DMS79 treated with DMSO at 0.1 percent for 48 hours (cell line): ENCODE data around the gene C20orf141.

Experiments used
- DNase-seq: peaks from one replicate; lab custom pipeline; 2025; lab: John Stamatoyannopoulos, UW

The C20orf141 gene

GRCh38 chr20:2849529-2849928 lies 34.7 kb downstream of the C20orf141 start:
- no peak for DNase-seq

- DNase-seq = no peak
Observed at GRCh38 chr20:2851086-2851485, 36.3 kb downstream of the C20orf141 start.

GRCh38 chr20:2858591-2858990 lies 43.8 kb downstream of the C20orf141 start:
- DNase-seq = no peak

- no peak for DNase-seq
Observed at GRCh38 chr20:2859330-2860121, 44.7 kb downstream of the C20orf141 start.

- DNase-seq = no peak
Observed at GRCh38 chr20:2864626-2865025, 49.8 kb downstream of the C20orf141 start.

GRCh38 chr20:2865101-2865500 lies 50.3 kb downstream of the C20orf141 start:
- DNase-seq = no peak
